Fibroblast of gingiva (primary cell): Measurements from ENCODE around the gene ATPAF1.

Experiments used
- DNase-seq: peaks from one replicate; pipeline ENCODE4 v3.0.0-alpha.2; 2011; ENCODE audit warnings: low read depth

Gene ATPAF1

DNA sequence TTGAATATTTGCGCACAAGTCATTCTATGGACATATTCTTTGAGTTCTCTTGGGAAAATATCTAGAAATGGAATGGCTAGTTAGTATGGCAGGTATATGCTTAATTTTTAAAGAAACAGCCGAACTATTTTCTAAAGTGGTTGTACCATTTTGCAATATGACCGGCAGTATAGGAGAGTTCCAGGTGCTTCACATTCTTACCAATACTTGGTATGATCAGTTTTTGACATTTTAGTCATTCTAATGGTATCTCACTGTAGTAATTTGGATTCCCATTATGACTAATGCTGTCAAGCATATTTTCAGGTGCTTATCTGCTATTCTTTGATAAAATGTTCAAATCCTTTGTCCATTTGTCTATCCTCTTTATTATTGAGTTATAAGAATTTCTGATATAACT is 20.6 kb downstream of the ATPAF1 start:
- DNase-seq = no peak

DNA sequence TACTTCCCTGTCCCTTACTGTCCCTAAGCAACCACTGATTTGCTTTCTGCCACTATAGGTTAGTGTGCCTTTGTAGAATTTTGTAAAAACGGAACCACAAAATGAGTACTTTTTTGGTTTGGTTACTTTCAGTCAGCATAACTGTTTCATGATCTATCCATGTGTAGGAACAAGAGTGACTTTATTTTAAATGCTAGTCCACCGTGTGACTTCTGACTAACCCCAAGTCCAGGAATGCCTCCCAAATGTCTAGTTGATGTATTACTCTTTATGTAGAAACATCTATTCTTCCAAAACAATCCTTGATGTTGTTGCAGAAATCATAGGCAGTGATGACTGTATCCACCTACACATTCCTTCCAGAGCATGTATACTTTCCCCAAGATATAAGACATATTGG is 21.3 kb downstream of the ATPAF1 start:
- no peak for DNase-seq

DNA sequence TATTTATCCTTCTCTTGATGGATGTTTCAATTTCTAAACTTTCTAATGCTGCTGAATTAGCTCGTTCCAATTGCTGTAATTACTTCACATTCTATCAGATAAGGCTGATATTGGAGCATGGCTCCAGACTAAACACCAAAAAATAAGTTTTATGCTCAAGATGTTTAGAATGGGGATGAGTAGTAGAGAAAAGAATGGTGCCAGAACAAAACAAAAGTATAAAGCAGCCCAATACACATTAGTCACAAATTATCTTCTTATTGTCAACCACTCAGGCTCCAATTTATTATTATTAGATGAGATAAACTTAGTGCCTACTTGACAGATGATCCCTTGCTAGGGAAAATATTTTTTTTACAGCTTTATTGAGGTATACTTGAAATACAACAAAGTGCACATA is 21.8 kb downstream of the ATPAF1 start:
- DNase-seq = no peak

- no peak for DNase-seq
These were observed 22.3 kb downstream of the ATPAF1 start for GRCh38 chr1:46645815-46646214.

DNA sequence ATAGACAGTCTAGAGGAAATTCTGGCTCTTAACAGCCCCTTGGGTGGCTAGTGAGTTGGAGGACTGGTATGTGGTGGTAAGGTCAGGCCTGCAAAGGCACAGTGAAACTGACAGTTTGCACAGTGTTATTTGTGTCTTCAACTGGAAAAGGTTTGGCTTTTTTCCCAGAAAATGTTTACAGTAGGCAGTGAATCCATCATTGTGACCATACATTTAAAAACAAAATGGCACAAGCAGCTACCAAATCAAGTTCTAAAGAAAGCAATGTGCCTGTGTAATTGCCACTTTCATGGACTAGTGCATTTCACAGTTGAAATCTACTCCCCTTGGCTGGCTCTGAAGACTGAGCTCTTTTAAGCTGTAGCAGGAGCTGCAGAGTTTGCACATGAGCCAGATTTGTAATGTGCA is 24.8 kb downstream of the ATPAF1 start:
- DNase-seq = peak; percentile 95

- DNase-seq = no peak
These were observed 26.0 kb downstream of the ATPAF1 start for GRCh38 chr1:46642115-46642680.

DNA sequence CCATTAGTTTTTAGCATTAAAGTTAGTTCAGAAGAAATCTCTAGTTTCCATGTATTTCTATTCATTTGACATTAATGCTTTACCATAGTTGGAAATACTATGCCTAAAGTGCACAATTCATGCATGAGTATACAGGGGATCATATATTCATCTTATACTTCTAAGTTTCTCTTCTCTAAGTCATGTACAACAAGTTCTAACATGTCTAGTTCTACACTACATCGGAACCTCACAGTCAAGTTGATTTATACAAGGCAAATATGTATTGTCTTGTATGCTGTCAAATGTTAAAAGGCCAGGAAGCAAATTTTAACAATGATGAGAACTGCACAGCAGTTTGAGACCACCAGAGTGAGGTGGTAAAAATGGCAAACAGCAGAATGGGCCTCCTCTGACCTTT is 28.6 kb downstream of the ATPAF1 start:
- DNase-seq = no peak

DNA sequence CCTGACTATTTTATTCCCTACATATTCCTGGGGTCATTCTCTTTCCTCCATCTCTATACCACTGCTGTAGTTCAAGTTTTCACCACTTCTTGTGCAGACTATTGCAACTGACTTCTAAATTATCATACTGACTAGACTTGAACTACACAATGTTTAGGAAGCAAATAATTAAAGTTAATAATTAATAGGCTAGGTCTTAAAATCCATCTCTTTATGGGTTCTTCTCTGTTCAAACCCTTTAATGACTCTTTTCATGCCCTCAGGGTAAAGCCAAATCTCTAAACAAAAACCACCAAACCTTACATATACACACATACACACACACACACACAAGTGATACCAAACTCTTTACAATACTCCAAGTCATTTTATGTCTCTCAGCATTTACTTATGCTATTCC is 29.2 kb downstream of the ATPAF1 start:
- no peak for DNase-seq

GRCh38 chr1:46637444-46638083 is 30.6 kb downstream of the ATPAF1 start:
- DNase-seq = no peak

- DNase-seq = no peak
These were observed 33.0 kb downstream of the ATPAF1 start for GRCh38 chr1:46635205-46635604.

GRCh38 chr1:46630719-46631118 is 37.4 kb downstream of the ATPAF1 start:
- no peak for DNase-seq

- no peak for DNase-seq
These were observed 44.2 kb downstream of the ATPAF1 start for GRCh38 chr1:46623743-46624644.

GRCh38 chr1:46622344-46622743 is 45.8 kb downstream of the ATPAF1 start:
- peak; percentile 85 for DNase-seq

GRCh38 chr1:46621930-46622329 is 46.2 kb downstream of the ATPAF1 start:
- no peak for DNase-seq

DNA sequence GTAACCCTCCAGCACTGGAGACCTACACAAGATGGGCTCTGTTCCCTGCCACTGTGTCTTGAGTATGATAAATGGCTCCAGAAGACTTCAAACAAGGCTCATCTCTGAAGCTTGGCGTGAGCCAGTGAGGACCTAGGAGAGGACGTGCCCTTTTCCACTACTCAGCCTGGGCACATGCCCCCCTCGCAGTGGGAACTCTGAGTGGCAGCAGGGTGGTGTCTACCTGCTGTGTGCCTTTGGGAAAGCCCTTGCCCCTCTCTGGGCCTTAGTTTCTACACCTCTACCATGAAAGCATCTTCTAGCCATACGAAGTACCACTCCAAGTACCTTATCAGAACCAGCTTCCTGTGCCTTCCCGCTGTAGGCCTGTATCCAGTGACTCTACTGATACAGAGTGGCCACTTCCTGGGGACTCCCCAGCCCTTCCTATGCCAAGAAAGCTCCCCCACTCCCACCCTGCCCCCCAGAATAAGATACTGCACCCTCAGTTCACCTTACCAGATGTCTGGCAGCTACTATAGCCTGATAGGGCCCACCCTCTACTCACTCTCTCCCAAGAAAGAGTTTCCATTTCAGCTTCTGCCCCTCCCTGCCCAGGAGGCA is 48.4 kb downstream of the ATPAF1 start:
- no peak for DNase-seq

GRCh38 chr1:46618754-46619415 is 49.3 kb downstream of the ATPAF1 start:
- no peak for DNase-seq

GRCh38 chr1:46617833-46618232 is 50.3 kb downstream of the ATPAF1 start:
- DNase-seq = no peak

DNA sequence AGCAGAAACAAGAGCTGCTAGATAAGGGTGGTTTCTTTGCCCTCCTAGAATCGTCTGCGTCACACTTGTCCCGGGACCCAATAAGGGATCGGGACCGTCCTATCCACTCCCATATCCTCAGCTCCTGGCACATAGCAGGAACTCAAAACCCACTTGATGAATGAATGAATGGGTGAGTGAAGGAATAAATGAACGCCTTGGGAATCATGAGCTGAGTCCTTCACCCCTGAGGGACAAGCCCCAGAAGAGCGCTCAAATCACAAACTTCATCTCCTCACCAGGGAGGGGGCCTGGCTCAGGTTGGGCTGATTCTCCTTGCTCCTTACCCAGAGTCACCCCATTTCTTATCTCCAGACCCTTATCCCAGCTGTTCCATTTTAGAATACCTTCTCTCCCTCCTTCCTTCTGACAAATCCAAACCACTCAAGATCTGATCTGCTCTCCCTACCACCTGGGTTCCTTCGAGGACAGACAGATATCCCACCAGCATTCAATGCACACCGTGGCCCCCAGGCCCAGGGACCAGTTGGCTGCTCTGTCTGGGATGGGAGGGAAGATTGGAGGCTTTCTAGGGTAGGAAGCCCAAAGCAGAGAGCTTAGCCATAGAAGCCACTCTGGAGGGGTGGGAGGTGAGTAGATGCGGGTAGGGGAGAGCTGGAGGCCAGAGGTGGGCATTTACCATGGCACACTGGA is 50.9 kb downstream of the ATPAF1 start:
- no peak for DNase-seq

DNA sequence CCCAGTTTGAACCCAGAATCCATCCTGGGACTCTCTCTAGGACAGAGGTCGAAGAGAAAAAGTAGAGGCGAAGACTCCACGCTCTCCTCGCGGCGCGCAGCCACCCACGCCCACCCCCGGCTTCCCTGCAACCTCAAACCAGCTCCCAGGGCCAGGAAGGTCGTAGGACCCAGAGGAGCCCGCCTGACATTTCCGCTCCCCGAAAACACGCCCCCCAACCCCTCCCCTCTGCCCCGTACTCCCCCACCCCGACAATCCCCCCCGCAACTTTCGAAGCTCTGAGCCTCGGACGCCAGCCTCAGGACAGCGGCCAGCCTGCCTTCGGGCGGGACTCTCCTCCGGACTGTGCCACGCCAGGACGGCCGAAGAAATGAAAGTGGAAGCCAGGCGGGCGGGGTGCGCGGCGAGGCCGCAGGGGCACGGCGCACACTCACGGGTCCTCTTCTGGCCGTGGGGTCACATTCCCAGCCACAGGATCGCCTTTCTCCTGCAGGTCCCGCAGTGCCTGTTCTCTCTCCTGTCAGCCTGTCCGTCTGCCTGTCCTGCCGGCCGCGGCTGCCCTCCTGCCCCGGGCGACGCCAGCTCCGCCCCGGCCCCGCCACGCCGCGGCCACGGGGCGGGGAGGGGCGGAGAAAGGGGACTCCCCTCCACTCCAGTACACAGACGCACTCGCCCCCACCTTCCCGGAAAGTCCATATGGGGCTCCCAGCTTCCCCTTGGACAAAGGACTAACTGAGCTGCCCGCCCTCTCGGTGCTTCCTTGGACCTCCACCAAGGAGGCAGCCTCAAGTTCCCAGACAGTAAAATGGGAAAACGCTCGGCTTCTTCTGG is 51.7 kb downstream of the ATPAF1 start, which contains the start of gene MOB3C:
Gene MOB3C (minus strand): TSS at position 535 of the 831 bp plus-strand sequence. CDS start 3,490 bp downstream, outside the sequence.
- peak; percentile 81 for DNase-seq

DNA sequence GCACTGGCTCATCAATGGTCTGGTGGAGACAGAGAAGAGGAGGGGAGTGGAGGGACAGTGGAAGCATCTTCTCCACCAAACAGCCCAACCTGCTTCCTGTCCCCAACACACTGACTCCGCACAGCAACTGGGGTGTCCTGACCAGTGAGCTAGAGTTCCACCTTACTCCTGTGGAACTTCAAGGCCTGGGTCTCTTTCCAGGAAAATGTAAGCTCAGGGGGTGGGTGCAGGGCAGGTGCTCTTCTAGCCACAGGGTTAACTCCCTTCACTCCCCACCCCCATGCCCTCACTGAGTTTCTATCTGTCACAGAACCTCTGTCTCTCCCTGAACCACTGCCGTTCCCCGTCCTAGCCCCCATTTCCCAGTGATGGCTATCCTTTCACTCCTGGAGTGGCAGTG is 52.4 kb downstream of the ATPAF1 start:
- DNase-seq = no peak

GRCh38 chr1:46615088-46615487 is 53.1 kb downstream of the ATPAF1 start:
- DNase-seq = no peak
